ENCODE measurements around the gene YJEFN3.

The YJEFN3 gene

GRCh38 chr19:19540064-19540714, 11.5 kb downstream of the YJEFN3 start:
- DNase-seq (ENCODE audit: low read depth): peak; percentile 61
- H3K4me3 ChIP-seq (replicated peaks; ENCODE audit: low read depth, low read length): no peak overlapping the region
- TF ChIP-seq CTCF (IDR thresholded peaks at IDR 0.05; ENCODE audit: low read length, missing control alignments): no peak

GRCh38 chr19:19540715-19541515, 12.2 kb downstream of the YJEFN3 start:
- no peak overlapping the region for H3K4me3 ChIP-seq (replicated peaks; ENCODE audit: low read depth, low read length)
- DNase-seq (ENCODE audit: low read depth): peak; percentile 23
- no peak for TF ChIP-seq CTCF (IDR thresholded peaks at IDR 0.05; ENCODE audit: low read length, missing control alignments)

- no peak overlapping the region for H3K4me3 ChIP-seq (replicated peaks; ENCODE audit: low read depth, low read length)
- TF ChIP-seq CTCF (IDR thresholded peaks at IDR 0.05; ENCODE audit: low read length, missing control alignments): no peak
- DNase-seq (ENCODE audit: low read depth): no peak
Measured at GRCh38 chr19:19541616-19542015, 12.9 kb downstream of the YJEFN3 start.

GRCh38 chr19:19542507-19542906, 13.8 kb downstream of the YJEFN3 start:
- no peak for TF ChIP-seq CTCF (IDR thresholded peaks at IDR 0.05; ENCODE audit: low read length, missing control alignments)
- DNase-seq (ENCODE audit: low read depth): no peak
- no peak overlapping the region for H3K4me3 ChIP-seq (replicated peaks; ENCODE audit: low read depth, low read length)

- DNase-seq (ENCODE audit: low read depth): no peak
- H3K4me3 ChIP-seq (replicated peaks; ENCODE audit: low read depth, low read length): no peak overlapping the region
- no peak for TF ChIP-seq CTCF (IDR thresholded peaks at IDR 0.05; ENCODE audit: low read length, missing control alignments)
Measured at GRCh38 chr19:19543101-19543500, 14.4 kb downstream of the YJEFN3 start.

- no peak overlapping the region for H3K4me3 ChIP-seq (replicated peaks; ENCODE audit: low read depth, low read length)
- no peak for DNase-seq (ENCODE audit: low read depth)
- no peak for TF ChIP-seq CTCF (IDR thresholded peaks at IDR 0.05; ENCODE audit: low read length, missing control alignments)
Measured at GRCh38 chr19:19543640-19544039, 14.9 kb downstream of the YJEFN3 start.
